Measurements from ENCODE around the gene GDF9. TPM values are rescaled to one million over a fixed set of nuclear protein-coding genes. Genes with fewer than 3 reads are reported as not detected.

The GDF9 gene
- total RNA-seq, 1 experiment from 2014 or later, result not detected

DNA sequence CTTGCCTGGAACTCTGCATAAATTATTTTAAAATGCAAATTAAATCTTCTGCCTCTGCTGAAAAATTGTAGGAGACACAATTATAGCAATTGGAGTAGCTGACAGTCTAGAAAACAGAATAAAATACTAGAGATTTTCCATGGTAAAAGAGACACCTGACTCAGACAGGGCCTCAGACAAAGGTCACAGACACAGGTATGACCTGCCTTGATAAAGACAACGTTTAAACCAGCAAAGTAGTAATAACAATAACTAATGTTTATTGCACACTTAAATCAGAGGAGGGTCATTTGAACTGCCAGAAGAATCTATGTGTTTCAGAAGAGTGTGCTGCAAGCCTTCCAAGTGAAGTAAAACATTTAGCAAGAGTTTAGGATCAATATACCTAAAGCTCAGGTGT is 49.3 kb downstream of the GDF9 start:
- Histone ChIP-seq H3F3A (ENCODE audit: low read length, unreplicated experiment) (no peaks in the 10 kb centered on the region), H3K27ac (ENCODE audit: low read length) (no peak overlapping the region), H3K9me2 (replicated peaks; ENCODE audit: low read length) (no peaks in the 10 kb centered on the region), H3K4me3 (ENCODE audit: low read length) (no peak overlapping the region), H3K4me2 (ENCODE audit: low read length) (no peak overlapping the region), H3K36me3 (ENCODE audit: low read depth, low read length) (no peaks in the 10 kb centered on the region), H3K9me3 (ENCODE audit: low read length) (no peaks in the 10 kb centered on the region), H3K27me3 (ENCODE audit: low read length) (no peaks in the 10 kb centered on the region), H2AFZ (ENCODE audit: low read length) (no peak overlapping the region), H3K9ac (ENCODE audit: low read length) (no peak overlapping the region), H3K4me1 (ENCODE audit: insufficient read depth, low read length) (peaks cover 5% of the 10 kb centered on the region; the same call in 1 of the 2 replicates), H3K79me2 (ENCODE audit: low read length) (no peaks in the 10 kb centered on the region), H4K20me1 (ENCODE audit: low read length) (no peaks in the 10 kb centered on the region)
- no TSS peak for BruUV-seq (replicated peaks)
- intact Hi-C loops (cut with micrococcal nuclease), result no loop called here
- ChIA-PET CTCF (no interaction called here), POLR2A (ENCODE audit: unreplicated experiment) (no interaction called here)
- DNase-seq (no peak), ATAC-seq (no peak)
- TF ChIP-seq, protein P1, sequence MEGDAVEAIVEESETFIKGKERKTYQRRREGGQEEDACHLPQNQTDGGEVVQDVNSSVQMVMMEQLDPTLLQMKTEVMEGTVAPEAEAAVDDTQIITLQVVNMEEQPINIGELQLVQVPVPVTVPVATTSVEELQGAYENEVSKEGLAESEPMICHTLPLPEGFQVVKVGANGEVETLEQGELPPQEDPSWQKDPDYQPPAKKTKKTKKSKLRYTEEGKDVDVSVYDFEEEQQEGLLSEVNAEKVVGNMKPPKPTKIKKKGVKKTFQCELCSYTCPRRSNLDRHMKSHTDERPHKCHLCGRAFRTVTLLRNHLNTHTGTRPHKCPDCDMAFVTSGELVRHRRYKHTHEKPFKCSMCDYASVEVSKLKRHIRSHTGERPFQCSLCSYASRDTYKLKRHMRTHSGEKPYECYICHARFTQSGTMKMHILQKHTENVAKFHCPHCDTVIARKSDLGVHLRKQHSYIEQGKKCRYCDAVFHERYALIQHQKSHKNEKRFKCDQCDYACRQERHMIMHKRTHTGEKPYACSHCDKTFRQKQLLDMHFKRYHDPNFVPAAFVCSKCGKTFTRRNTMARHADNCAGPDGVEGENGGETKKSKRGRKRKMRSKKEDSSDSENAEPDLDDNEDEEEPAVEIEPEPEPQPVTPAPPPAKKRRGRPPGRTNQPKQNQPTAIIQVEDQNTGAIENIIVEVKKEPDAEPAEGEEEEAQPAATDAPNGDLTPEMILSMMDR (conservative IDR thresholded peaks at IDR 0.05; ENCODE audit: low read depth, low read length), result no peak
- TF ChIP-seq EZH2 (IDR thresholded peaks at IDR 0.05; ENCODE audit: low read length, unreplicated experiment) (no peak), EZH2phosphoT487 (IDR thresholded peaks at IDR 0.05; ENCODE audit: borderline replicate concordance, low read length) (no peak)

- H3K4me2 ChIP-seq (ENCODE audit: low read length), result no peak overlapping the region
- no peak for DNase-seq
- ATAC-seq, result no peak
- TF ChIP-seq, protein P1 (conservative IDR thresholded peaks at IDR 0.05; ENCODE audit: low read depth, low read length), result no peak
- TF ChIP-seq EZH2 (IDR thresholded peaks at IDR 0.05; ENCODE audit: low read length, unreplicated experiment) (no peak), EZH2phosphoT487 (IDR thresholded peaks at IDR 0.05; ENCODE audit: borderline replicate concordance, low read length) (no peak)
- no peak overlapping the region for H3K4me3 ChIP-seq (ENCODE audit: low read length)
- H3K36me3 ChIP-seq (ENCODE audit: low read depth, low read length), result no peaks in the 10 kb centered on the region
- no peaks in the 10 kb centered on the region for H3F3A ChIP-seq (ENCODE audit: low read length, unreplicated experiment)
- H3K27ac ChIP-seq (ENCODE audit: low read length), result no peak overlapping the region
- H3K27me3 ChIP-seq (ENCODE audit: low read length), result no peaks in the 10 kb centered on the region
- intact Hi-C loops (cut with micrococcal nuclease), result no loop called here
- no peaks in the 10 kb centered on the region for H3K9me3 ChIP-seq (ENCODE audit: low read length)
- no peaks in the 10 kb centered on the region for H3K79me2 ChIP-seq (ENCODE audit: low read length)
- POLR2A ChIA-PET (ENCODE audit: unreplicated experiment), result no interaction called here
- H3K9me2 ChIP-seq (replicated peaks; ENCODE audit: low read length), result no peaks in the 10 kb centered on the region
- peaks cover 5% of the 10 kb centered on the region; the same call in 1 of the 2 replicates for H3K4me1 ChIP-seq (ENCODE audit: insufficient read depth, low read length)
- no peak overlapping the region for H3K9ac ChIP-seq (ENCODE audit: low read length)
- no peaks in the 10 kb centered on the region for H4K20me1 ChIP-seq (ENCODE audit: low read length)
- CTCF ChIA-PET, result no interaction called here
- no peak overlapping the region for H2AFZ ChIP-seq (ENCODE audit: low read length)
- BruUV-seq (replicated peaks), result no TSS peak
These were observed 49.7 kb downstream of the GDF9 start for GRCh38 chr5:132816554-132816953.

- no peak overlapping the region for H3K4me2 ChIP-seq (ENCODE audit: low read length)
- TF ChIP-seq EZH2phosphoT487 (IDR thresholded peaks at IDR 0.05; ENCODE audit: borderline replicate concordance, low read length) (no peak), EZH2 (IDR thresholded peaks at IDR 0.05; ENCODE audit: low read length, unreplicated experiment) (no peak)
- TF ChIP-seq, protein P1 (conservative IDR thresholded peaks at IDR 0.05; ENCODE audit: low read depth, low read length), result no peak
- BruUV-seq (replicated peaks), result no TSS peak
These were observed 50.2 kb downstream of the GDF9 start for GRCh38 chr5:132816083-132816482.

More at GRCh38 chr5:132816083-132816482, 50.2 kb downstream of the GDF9 start:
- Histone ChIP-seq H3F3A (ENCODE audit: low read length, unreplicated experiment) (no peaks in the 10 kb centered on the region), H3K27ac (ENCODE audit: low read length) (no peak overlapping the region), H2AFZ (ENCODE audit: low read length) (no peak overlapping the region), H3K9me3 (ENCODE audit: low read length) (no peaks in the 10 kb centered on the region), H3K9ac (ENCODE audit: low read length) (no peak overlapping the region), H3K4me1 (ENCODE audit: insufficient read depth, low read length) (peaks cover 5% of the 10 kb centered on the region; the same call in 1 of the 2 replicates), H3K36me3 (ENCODE audit: low read depth, low read length) (no peaks in the 10 kb centered on the region), H3K79me2 (ENCODE audit: low read length) (no peaks in the 10 kb centered on the region), H3K9me2 (replicated peaks; ENCODE audit: low read length) (no peaks in the 10 kb centered on the region), H3K4me3 (ENCODE audit: low read length) (no peak overlapping the region), H4K20me1 (ENCODE audit: low read length) (no peaks in the 10 kb centered on the region), H3K27me3 (ENCODE audit: low read length) (no peaks in the 10 kb centered on the region)
- intact Hi-C loops (cut with micrococcal nuclease), result no loop called here
- DNase-seq (no peak), ATAC-seq (no peak)
- POLR2A ChIA-PET (ENCODE audit: unreplicated experiment), result no interaction called here
- CTCF ChIA-PET, result no interaction called here
